Left lung (tissue), 10 donors: ENCODE data around the gene PHKA1. TPM values are rescaled to one million over a fixed set of nuclear protein-coding genes. Genes with fewer than 3 reads are reported as not detected.
"Not testable (repeated sequence)": the region's sequence is repeated elsewhere in the genome, so short reads cannot be mapped to it uniquely, and the experiment has no call there.

ENCODE experiments used
- ATAC-seq: fragments of 200-7000 bp; cut with Tn5 transposase; one replicate; pipeline ENCODE4 v1.9.1; 2020; ENCODE audit warnings: moderate library complexity
- DNase-seq, 4 donors: peaks; one replicate each; pipeline ENCODE4 v3.0.0-alpha.2; 2013 to 2020
- H3K27ac ChIP-seq, 2 donors: fragments of 200-600 bp; sonication (generic) in 1 of 2; one replicate each; pipeline versions ENCODE4 v1.5.0 to v1.8.0; 2020 to 2021
- H3K27me3 ChIP-seq, 2 donors: fragments of 200-600 bp; sonication (generic) in 1 of 2; one replicate each; pipeline versions ENCODE4 v1.5.0 to v1.8.0; 2020 to 2021
- H3K36me3 ChIP-seq, 2 donors: fragments of 200-600 bp; sonication (generic) in 1 of 2; one replicate each; pipeline versions ENCODE4 v1.5.0 to v1.8.0; 2020 to 2021
- H3K4me1 ChIP-seq, 2 donors: fragments of 200-600 bp; one replicate each; pipeline ENCODE4 v1.8.0; 2021
- H3K4me3 ChIP-seq, 2 donors: fragments of 200-600 bp; sonication (generic) in 1 of 2; one replicate each; pipeline versions ENCODE4 v1.5.0 to v1.8.0; 2020 to 2021; ENCODE audit warnings: mild to moderate bottlenecking in 1 of 2
- H3K9me3 ChIP-seq, 2 donors: fragments of 200-600 bp; sonication (generic) in 1 of 2; one replicate each; pipeline versions ENCODE4 v1.5.0 to v1.8.0; 2020 to 2021
- CTCF ChIP-seq, 2 donors: fragments of 200-600 bp; sonication (generic) in 1 of 2; IDR thresholded peaks; one replicate each; pipeline versions ENCODE4 v1.5.0 to v1.8.0; 2021; ENCODE audit warnings: antibody characterized with exemption in 2 of 2
- intact Hi-C, 2 donors: fragments of 100-400 bp; cut with DNase I; formaldehyde crosslinking; loops; one replicate each; pipeline versions ENCODE4 v1.11.2 to v1.14.2; 2022
- polyA plus RNA-seq, 6 donors: library from polyadenylated mRNA; unstranded; fragments of 120-200 nt; gene quantifications; one replicate each; pipeline ENCODE4 v1.2.1, GENCODE V29; 2013; ENCODE audit not compliant: insufficient read length in 6 of 6
- total RNA-seq, 2 donors: library from RNA; stranded (reverse); fragmentation: NEBNext Ultra II Directional; extraction: Animal tissue kit (Norgen Biotek cat#: 25700); gene quantifications; one replicate each; pipeline ENCODE4 v1.2.1, GENCODE V29; 2021
- donor health status: DM: no; HTN: yes; CAD: no.
- donor health status: DM: no; HTN: no; CAD: no.

The PHKA1 gene
- total and polyA plus RNA-seq, 8 donors: 2.8 to 5.0 (median 4.5) TPM

- Histone ChIP-seq H3K27me3 (no peaks in the 10 kb centered on the region), H3K9me3 (no peaks in the 10 kb centered on the region), H3K4me1 (no peaks in the 10 kb centered on the region), H3K36me3 (no peaks in the 10 kb centered on the region), H3K4me3 (no peak overlapping the region), H3K27ac (no peak overlapping the region)
- intact Hi-C loops: no loop called here
- DNase-seq (no peak), ATAC-seq (peak; percentile 34)
- no peak for TF ChIP-seq CTCF (IDR thresholded peaks at IDR 0.05)
Measured at GRCh38 chrX:72685810-72686456, 28.2 kb downstream of the PHKA1 start.

DNA sequence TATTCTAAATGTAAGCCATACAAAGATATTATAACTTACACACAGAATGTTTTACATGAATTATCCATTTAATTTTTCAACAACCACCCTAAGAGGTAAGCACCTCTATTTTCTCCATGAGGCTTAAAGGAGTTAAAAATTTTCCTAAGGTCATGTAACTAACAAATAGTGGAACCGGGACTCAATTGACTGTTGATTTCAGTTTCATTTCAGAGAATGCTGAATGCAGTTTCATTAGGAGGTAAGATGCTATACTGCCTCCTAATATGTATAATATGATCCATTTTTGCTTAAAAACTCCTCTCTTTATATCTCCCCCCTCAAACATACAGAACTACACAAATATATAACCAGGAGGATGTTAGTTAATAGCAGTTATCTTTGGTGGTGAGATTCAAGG is 29.1 kb downstream of the PHKA1 start:
- H3K27me3 ChIP-seq: no peaks in the 10 kb centered on the region
- no peak overlapping the region for H3K4me3 ChIP-seq
- TF ChIP-seq CTCF (IDR thresholded peaks at IDR 0.05): no peak
- DNase-seq (no peak), ATAC-seq (no peak)
- H3K9me3 ChIP-seq: no peaks in the 10 kb centered on the region
- no peaks in the 10 kb centered on the region for H3K36me3 ChIP-seq
- no peaks in the 10 kb centered on the region for H3K4me1 ChIP-seq
- intact Hi-C loops: no loop called here
- H3K27ac ChIP-seq: no peak overlapping the region

- Histone ChIP-seq H3K9me3 (no peaks in the 10 kb centered on the region), H3K4me1 (no peaks in the 10 kb centered on the region), H3K4me3 (no peak overlapping the region), H3K27me3 (no peaks in the 10 kb centered on the region), H3K27ac (no peak overlapping the region), H3K36me3 (no peaks in the 10 kb centered on the region)
- TF ChIP-seq CTCF (IDR thresholded peaks at IDR 0.05): no peak
- DNase-seq (no peak), ATAC-seq (no peak)
- intact Hi-C loops: no loop called here
Measured at GRCh38 chrX:72683631-72684030, 30.5 kb downstream of the PHKA1 start.

DNA sequence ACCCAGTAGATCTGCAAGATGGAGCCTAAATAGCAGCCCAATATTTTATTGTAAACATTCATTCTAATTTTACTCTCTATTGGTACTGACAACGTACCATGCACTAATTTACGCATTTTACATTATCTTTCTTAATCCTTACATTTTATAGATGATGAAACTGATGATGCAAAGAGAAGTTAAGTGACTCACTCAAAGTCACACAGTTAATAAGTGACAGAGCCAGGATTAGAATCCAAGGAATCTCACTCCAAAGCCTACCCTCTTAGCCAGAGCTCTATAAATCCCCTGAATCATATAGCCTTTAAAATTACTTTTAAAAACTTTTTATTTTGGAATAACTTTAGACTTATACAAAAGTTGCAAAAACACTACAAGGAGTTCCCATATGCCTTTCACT is 37.6 kb downstream of the PHKA1 start:
- ATAC-seq (no peak), DNase-seq (no peak)
- no peak overlapping the region for H3K27ac ChIP-seq
- H3K4me1 ChIP-seq: no peaks in the 10 kb centered on the region
- H3K27me3 ChIP-seq: no peaks in the 10 kb centered on the region
- no peaks in the 10 kb centered on the region for H3K36me3 ChIP-seq
- intact Hi-C loops: no loop called here
- H3K4me3 ChIP-seq: no peak overlapping the region
- H3K9me3 ChIP-seq: no peaks in the 10 kb centered on the region
- TF ChIP-seq CTCF (IDR thresholded peaks at IDR 0.05): no peak

DNA sequence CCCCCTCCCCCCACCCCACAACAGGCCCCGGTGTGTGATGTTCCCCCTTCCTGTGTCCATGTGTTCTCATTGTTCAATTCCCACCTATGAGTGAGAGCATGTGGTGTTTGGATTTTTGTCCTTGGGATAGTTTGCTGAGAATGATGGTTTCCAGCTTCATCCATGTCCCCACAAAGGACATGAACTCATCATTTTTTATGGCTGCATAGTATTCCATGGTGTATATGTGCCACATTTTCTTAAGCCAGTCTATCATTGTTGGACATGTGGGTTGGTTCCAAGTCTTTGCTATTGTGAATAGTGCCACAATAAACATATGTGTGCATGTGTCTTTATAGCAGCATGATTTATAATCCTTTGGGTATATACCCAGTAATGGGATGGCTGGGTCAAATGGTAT is 40.2 kb downstream of the PHKA1 start:
- ATAC-seq, H3K27ac ChIP-seq, H3K27me3 ChIP-seq, H3K4me1 ChIP-seq, H3K4me3 ChIP-seq, DNase-seq, H3K36me3 ChIP-seq, intact Hi-C loops, H3K9me3 ChIP-seq: not testable (repeated sequence)

DNA sequence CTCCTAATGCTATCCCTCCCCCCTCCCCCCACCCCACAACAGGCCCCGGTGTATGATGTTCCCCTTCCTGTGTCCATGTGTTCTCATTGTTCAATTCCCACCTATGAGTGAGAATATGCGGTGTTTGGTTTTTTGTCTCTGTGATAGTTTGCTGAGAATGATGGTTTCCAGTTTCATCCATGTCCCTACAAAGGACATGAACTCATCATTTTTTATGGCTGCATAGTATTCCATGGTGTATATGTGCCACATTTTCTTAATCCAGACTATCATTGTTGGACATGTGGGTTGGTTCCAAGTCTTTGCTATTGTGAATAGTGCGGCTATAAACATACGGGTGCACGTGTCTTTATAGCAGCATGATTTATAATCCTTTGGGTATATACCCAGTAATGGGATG is 44.6 kb downstream of the PHKA1 start:
- ATAC-seq, H3K4me3 ChIP-seq, DNase-seq, H3K9me3 ChIP-seq, H3K36me3 ChIP-seq, intact Hi-C loops, H3K27ac ChIP-seq, H3K27me3 ChIP-seq, H3K4me1 ChIP-seq: not testable (repeated sequence)
